Testis (tissue), 2 donors: Measurements from ENCODE around the gene FFAR3.
"Not testable (repeated sequence)": the region's sequence is repeated elsewhere in the genome, so short reads cannot be mapped to it uniquely, and the experiment has no call there.

Experiments
- CTCF ChIP-seq, 3 experiments: fragments of 450-650 bp in 2 of 3; fragments of 200-600 bp in 1 of 3; sonication (generic) in 1 of 3; IDR thresholded peaks; one replicate each; pipeline ENCODE4 v1.5.1; 2016 to 2019; ENCODE audit warnings: antibody characterized with exemption in 3 of 3, mild to moderate bottlenecking in 2 of 3, moderate library complexity in 1 of 3
- POLR2A ChIP-seq: fragments of 450-650 bp; IDR thresholded peaks from one replicate; pipeline ENCODE4 v1.6.1; 2017; ENCODE audit warnings: antibody characterized with exemption, mild to moderate bottlenecking, moderate library complexity

DNA sequence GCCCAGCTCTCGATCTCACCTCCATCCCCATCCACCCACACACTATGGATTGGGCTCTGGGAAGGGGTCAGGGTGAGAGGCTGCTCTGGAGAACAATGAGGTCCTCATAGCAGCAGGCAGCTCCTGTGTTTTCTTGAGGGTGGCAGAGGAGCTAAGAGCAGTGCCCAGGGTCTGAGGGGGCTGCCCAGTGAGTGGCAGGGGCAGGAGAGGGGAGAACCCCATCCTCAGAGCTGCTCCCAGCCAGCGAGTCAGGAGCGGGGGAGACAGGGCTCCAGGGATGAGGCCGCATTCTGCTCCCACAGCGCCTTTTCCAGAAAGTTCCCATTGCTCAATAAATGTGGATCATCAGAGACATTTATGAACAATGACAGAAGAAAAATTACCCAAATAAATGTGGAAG is 1.8 kb downstream of the FFAR3 start:
- not testable (repeated sequence) for TF ChIP-seq CTCF (IDR thresholded peaks at IDR 0.05); POLR2A
